ENCODE data around the gene RHBDD1.

RHBDD1 gene

GRCh38 chr2:226916669-226917068 lies 80.8 kb downstream of the RHBDD1 start:
- no peak for DNase-seq (ENCODE audit: low read depth)

DNA sequence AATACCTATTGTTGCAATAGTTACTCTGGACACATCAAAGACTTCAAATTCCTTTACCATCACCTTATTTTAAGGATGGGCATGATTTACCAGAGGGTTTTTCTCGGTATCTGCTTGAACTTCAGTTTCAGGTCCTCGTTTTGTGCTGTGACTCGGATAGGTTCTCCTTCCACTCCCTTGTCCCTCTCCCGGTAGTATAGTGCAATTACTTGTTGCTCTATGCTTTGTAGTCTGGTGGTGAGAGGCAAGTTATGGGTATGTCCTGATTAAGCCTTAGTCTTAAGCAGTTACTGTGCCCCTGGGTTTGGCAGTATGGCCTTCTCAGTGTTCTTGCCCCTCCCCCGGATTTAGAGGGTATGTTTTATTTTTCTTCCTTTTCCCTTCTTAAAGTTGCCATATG lies 96.6 kb downstream of the RHBDD1 start:
- DNase-seq (ENCODE audit: low read depth): no peak

DNA sequence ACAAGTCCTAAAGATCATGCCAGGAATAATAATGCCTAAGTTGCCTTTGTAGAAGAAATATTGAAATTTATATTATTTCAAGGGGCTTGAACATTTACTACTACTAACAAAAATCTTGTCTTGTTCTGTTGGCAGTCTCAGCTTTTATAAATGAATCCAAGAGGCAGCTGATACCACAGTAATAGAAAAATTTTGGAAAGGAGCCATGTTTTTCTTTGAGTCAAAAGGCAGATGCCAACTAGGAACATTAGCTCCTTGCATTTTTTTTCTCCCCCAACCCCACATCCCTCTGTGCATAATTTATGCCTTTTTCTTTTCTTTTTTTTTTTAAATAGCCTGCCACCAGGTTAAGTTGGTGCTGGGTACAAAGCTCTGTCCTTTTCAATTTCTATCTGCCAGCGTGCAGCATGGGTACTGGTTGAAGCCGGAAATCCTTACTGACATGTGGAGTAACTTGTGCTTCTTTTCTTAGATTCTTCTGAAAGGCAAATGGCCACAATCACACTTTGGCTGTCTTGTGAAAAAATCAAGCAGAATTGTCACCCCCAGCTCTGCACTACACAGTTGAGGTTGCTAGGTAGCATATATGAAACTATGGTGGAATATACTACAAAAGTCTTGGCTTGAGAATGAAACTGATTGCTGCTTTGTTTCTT lies 98.8 kb downstream of the RHBDD1 start:
- no peak for DNase-seq (ENCODE audit: low read depth)

- DNase-seq (ENCODE audit: low read depth): no peak
Observed at GRCh38 chr2:226943862-226944620, 108.2 kb downstream of the RHBDD1 start.

DNA sequence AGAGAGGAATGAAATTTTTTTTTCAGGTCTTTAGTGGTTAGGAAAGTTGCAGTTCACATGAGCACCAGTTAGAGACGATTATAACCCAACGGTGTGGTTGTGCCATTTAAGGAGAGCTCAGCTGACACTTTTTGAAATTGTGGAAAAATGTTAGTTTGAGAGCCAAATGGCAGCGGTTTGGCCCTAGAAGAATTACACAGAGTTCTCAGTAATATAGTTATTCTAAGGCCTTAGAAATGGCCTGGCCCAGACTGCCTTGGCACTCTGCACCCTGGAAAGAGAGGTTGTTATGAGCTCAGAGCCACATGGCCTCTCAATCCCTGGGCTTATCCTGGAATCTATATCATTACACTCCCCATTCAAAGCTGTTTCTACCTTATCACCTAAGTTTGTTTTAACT lies 117.4 kb downstream of the RHBDD1 start:
- no peak for DNase-seq (ENCODE audit: low read depth)

DNA sequence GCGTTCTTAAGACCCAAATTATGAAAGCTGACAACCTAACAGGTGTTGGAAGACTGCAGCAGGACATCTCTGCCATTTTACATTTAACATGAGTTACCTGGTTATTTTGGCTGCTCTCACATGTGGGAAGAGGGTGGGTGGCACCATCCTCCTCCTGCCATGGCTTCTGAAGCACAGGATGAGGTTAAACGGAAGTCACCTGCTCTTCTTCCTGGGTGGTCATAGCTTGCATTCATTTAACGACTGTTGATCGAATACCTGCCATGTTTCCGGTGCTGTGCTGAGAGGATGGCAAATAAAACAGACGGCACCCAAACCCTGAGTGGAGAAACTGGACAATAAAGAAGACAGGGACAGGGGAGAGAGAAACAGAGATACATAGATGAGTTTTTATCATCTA lies 118.0 kb downstream of the RHBDD1 start:
- no peak for DNase-seq (ENCODE audit: low read depth)

GRCh38 chr2:226956659-226957058 lies 120.8 kb downstream of the RHBDD1 start:
- no peak for DNase-seq (ENCODE audit: low read depth)

DNA sequence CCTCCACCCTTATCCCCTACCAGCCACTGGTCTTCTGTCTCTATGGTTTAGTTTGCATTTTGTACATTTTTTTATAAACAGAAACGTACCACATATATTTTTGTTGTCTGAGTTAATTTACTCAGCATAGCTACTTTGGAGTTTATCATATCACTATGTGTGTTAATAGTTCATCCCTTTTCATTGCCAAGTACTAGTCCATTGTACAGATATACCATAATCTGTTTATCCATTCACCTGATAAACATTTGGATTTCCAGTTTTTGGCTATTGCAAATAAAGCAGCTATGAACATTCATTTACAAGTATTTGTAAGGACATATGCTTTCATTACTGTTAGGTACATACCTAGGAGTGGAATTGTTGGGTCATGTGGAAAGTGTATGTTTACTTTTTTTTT lies 123.6 kb downstream of the RHBDD1 start:
- DNase-seq (ENCODE audit: low read depth): no peak

DNA sequence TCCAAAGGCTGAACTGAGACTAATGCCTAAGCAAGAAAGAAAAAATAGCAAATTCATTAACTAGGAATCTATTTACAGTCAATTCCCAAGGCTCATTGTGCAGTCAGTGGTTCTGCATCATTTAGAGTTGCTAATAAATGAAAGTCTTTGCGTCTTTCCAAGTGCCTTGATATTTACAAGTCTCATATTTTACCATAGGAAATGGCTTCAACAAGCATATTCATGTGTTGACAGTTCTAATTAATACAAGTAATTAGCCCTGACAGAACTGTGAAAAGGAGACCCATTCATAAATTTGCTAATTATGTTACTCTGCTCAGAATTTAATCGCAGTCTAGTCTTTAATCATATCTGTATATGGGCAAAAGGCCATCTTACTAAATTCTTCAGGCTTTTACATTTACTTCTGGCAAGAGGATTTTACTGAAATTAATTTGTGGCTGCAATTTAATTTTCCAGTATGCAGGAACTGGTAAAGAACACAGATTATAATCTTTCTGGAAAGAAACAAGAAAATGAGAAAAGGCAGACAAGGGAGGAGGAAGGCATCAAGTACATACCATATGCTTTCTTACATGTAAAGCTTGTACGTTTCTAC lies 126.4 kb downstream of the RHBDD1 start:
- DNase-seq (ENCODE audit: low read depth): no peak

DNA sequence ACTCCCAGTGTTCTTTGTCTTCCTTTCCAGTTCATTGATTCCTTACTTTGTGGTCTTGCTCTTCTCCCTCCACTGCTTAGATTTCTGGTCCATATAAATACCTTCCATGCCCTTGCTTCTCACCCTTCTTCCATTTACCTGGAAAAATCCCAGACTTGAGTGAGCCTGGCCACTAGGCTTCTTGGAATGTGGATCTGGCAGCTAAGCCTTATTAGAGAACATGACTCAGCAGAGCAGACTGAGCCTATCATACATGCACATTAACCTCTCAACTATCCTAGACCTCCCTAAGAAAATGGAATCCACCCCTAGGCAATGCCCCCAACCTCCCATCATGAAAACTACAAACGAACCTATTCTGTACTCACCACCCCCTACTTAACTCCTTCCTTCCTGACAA lies 127.7 kb downstream of the RHBDD1 start:
- no peak for DNase-seq (ENCODE audit: low read depth)

GRCh38 chr2:226965376-226965775 lies 129.5 kb downstream of the RHBDD1 start:
- DNase-seq (ENCODE audit: low read depth): no peak

DNA sequence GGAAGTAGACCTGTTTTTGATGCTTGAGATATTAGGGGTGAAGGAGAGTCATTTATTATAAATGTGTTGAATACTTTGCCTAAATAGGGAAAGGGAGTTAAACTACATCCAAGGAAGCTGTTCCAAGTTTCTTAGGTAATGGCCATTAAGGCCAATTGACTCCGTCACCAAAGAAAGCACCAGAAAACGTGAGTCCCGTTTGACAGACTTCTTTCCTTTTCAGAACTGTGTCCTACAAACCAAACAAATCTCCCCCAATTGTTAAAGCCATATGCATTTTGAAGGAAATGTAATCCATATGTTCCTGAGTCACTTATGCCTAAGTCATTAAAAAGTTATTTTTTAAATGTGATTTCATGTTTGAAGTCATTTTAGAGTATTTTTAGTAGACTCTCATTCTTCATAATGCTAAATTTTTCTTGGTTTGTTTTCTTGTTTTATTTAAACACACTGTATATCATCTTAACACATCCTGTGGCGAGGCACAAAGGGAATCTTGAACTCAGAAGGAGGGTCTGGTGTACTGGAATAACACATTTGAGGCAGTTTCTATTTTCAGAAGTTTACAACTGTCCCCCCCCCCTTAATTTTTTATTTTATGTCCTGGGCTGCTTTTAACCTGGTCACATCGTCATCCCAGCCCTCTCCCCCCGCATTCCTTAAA lies 133.7 kb downstream of the RHBDD1 start:
- DNase-seq (ENCODE audit: low read depth): no peak

- DNase-seq (ENCODE audit: low read depth): no peak
Observed at GRCh38 chr2:226970362-226970761, 134.5 kb downstream of the RHBDD1 start.

DNA sequence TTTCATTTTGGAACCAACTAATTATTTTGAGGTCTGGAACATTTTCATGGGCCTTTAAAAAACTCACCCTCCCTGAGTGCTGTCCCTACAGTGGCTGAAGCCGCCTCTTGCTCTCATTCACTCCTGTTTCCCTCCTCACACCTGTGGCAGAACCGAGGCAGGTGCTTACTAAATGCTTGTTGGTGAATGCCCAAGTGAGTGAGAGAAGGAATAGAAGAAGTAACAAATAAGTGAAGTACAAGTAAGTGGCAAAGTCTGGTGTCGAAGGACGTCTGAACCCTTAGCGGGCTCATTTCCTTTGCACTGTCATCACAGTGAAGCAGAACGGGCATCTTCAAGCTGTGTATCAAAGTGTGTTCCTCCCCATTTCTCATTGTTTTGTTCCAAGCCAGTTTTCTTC lies 135.2 kb downstream of the RHBDD1 start:
- no peak for DNase-seq (ENCODE audit: low read depth)

- no peak for DNase-seq (ENCODE audit: low read depth)
Observed at GRCh38 chr2:226971770-226972169, 135.9 kb downstream of the RHBDD1 start.

GRCh38 chr2:226973816-226974215 lies 138.0 kb downstream of the RHBDD1 start:
- no peak for DNase-seq (ENCODE audit: low read depth)

- DNase-seq (ENCODE audit: low read depth): no peak
Observed at GRCh38 chr2:226977775-226978190, 141.9 kb downstream of the RHBDD1 start.

GRCh38 chr2:226978300-226978699 lies 142.4 kb downstream of the RHBDD1 start:
- DNase-seq (ENCODE audit: low read depth): no peak

DNA sequence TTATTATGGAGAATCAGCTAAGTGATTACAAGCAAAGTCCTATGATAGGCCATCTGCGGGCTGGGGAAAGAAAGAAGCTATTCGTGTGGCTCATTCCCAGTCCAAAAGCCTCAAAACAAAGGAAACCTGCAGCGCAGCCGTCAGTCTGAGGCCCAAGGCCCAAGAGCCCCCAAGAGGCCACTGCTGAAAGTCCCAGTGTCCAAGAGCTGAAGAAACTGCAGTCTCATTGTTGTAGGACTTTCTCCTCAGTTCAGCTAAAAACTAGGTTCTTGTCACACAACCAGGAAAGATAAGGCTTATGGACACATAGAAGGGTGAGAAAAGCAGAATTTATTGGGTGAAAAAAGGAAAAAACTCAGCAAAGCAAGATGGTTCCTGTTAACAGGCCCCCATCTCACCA lies 143.2 kb downstream of the RHBDD1 start:
- DNase-seq (ENCODE audit: low read depth): no peak

- DNase-seq (ENCODE audit: low read depth): no peak
Observed at GRCh38 chr2:226981791-226982326, 146.0 kb downstream of the RHBDD1 start.

DNA sequence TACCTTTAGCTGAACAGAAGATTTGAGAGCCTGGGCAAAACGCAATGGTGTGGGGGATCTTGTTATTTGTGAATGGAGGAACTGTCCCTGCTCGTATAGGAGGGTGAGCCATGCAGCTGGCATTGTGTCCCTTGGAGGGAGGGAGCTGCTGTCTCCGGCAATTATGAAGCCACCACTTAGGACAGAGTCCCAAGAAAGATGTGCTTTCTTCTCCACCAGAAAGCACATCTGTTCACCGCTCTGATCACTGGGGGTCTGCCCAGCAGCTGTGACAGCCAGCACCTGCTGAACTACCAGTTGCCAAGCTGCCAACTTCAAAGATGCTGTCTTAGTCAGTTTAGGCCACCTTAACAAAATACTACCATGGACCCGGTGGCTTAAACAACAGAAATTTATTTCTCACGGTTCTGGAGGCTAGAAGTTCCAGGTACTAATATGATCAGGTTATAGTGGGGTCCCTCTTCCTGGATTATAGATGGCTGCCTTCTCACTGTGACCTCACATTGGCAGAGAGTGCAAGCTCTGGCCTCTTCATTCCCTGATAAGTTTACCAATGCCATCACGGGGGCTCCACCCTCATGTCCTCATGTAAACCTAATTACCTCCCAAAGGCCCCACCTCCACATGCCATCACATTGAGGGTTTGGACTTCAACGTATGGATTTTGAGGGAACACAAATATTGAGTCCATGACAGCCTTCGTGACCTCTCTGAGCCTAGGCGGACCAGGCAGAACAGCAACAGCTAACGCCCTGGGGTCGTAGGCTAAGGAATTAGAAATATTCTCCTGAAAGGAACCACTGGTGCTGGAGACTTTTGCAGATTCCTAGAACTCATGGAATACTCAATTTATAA lies 148.3 kb downstream of the RHBDD1 start:
- no peak for DNase-seq (ENCODE audit: low read depth)
